Stimulated activated CD8-positive, alpha-beta memory T cell treated with anti-CD3 and anti-CD28 coated beads, Interleukin-15, amount 100 ng/mL, for 1 hour (primary cell): Measurements from ENCODE around the gene PREB.
"Not testable (repeated sequence)": the region's sequence is repeated elsewhere in the genome, so short reads cannot be mapped to it uniquely, and the experiment has no call there.

Experiments
- DNase-seq: peaks from one replicate; pipeline ENCODE4 v3.0.0-alpha.2; 2020; ENCODE audit warnings: low read depth

The PREB gene

DNA sequence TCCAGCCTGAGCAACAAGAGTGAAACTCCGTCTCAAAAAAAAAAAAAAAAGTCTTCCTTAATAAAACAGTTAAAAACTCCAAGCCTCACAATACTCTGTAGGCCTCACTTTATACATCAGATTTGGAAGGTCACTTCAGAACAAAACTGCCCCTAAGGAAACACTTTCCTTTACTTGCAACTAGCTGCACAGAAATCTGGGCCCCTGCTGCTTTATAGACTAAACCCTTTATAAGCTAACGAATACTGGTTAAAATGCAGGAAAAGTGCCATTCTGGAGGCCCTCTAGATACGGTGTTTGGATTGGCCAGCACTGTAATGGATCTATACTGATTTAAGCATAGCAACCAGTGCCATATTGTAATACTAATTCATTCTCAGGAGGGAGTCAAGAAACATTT lies 9.3 kb downstream of the PREB start:
- DNase-seq: no peak

DNA sequence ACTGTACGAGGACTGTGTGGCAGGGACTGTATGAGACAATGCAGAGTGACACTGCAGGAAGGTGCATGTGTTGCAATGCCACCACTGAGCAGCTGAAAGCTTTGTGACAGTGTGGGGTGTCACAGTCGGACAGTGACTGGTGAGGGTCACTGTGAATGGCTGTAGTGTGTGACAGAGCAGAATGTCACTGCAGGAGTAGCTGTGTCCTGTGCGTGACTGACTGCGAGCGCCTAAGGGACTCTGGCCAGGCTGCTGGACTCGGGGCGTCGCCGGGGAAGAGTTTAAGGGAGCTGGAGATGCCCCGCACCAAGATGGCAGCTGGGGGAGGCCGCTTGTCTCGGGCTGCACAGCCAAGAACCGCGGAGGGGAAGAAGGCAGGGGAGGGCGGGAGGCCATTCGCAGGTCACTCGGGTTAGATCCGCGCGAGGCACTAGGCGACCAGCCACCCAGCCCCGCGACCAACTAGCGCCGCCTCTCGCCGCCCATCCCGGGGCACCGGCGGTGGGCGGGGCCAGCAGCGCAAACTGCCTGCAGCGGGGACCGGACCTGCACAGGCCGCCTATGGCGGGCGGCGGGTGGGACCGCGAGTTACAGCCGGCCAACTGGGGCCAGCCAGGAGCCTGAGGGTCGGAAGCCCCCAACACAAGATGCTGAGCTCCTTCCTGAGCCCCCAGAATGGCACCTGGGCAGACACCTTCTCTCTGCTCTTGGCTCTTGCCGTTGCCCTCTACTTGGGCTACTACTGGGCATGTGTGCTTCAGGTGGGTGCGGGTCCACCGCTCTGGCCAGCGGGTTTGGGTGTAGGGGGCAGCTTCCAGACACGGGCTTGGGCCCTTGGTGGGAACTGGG lies 10.9 kb downstream of the PREB start, which contains the start of gene ABHD1:
ABHD1 (plus strand) TSS at position 514 of the 849 bp plus-strand sequence; CDS start at position 648, 134 bp downstream.
- DNase-seq: peak; percentile 21

- DNase-seq: no peak
These were observed 11.6 kb downstream of the PREB start for GRCh38 chr2:27122791-27123190.

GRCh38 chr2:27121906-27122305 lies 12.5 kb downstream of the PREB start:
- no peak for DNase-seq

DNA sequence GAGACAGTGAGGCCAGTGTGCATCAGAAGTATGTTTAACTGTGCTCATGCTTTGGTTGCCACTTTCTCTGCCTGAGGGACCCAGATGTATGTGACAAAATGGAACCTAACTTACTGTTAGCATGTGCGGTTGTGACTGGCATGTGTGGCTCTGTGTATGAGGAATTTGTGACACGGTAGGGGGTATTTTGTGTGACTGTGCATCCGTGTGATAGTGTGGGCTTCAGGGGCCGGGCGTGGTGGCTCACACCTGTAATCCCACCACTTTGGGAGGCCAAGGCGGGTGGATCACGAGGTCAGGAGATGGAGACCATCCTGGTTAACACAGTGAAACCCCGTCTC lies 15.1 kb downstream of the PREB start:
- not testable (repeated sequence) for DNase-seq

DNA sequence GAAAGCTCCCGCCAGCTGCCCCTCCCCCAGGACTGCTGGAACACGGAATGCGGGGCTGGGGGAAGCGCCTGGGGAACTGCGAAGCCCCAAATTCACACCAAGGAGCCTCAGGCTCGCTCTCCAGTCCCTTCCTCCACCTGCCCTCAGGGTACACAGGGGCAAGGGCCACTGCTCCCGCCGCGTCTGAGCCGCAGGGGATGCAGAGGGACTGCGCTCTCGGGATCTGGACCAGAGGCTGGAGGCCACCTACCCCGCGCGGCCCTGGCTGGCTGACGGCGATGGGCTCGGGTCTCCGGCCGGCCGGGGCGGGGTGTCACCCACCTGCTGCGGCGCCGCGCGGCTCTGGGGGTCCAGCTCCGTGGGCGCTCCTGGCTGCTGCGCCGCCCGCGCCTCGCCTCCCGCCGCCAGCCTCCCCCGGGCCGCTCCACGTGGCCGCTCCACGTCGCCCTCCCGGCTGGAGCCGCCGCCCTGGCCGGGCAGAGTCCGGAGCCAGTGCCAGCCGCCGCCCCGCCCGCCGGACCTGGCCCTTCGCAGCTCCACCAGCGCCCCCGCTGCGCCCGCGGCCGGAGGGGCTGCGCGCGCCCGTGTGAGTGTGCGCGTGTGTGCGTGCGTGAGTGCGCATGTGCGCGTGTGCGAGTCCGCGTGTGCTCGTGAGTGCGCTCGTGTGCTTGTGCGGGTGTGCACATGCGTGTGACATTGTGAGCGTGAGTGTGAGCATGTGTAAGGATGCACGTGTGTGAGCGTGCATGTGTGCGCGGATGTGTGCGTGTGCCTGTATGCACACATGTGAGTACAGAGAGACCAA lies 15.7 kb downstream of the PREB start, which contains the start of gene CGREF1:
CGREF1 (minus strand) TSS at position 604 of the 805 bp plus-strand sequence. CDS start 14,762 bp downstream, outside the sequence.
- DNase-seq: no peak

GRCh38 chr2:27117995-27118524 lies 16.4 kb downstream of the PREB start:
- no peak for DNase-seq

GRCh38 chr2:27115519-27115918 lies 18.9 kb downstream of the PREB start:
- no peak for DNase-seq

DNA sequence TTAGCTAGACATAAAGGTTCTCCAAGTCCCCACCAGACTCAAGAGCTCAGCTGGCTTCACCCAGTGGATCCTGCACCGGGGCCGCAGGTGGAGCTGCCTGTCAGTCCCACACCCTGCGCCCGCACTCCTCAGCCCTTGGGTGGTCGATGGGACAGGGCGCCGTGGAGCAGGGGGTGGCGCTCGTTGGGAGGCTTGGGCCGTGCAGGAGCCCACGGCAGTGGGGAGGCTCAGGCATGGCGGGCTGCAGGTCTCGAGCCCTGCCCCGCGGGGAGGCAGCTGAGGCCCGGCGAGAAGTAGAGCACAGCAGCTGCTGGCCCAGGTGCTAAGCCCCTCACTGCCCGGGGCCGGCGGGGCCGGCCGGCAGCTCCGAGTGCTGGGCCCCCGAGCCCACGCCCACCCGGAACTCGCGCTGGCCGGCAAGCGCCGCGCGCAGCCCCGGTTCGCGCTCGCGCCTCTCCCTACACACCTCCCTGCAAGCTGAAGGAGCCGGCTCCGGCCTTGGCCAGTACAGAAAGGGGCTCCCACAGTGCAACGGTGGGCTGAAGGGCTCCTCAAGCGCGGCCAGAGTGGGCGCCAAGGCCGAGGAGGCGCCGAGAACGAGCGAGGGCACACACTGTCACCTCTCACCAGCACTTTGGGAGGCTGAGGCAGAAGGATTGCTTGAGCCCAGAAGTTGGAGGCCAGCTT lies 22.9 kb downstream of the PREB start:
- DNase-seq: not testable (repeated sequence)

DNA sequence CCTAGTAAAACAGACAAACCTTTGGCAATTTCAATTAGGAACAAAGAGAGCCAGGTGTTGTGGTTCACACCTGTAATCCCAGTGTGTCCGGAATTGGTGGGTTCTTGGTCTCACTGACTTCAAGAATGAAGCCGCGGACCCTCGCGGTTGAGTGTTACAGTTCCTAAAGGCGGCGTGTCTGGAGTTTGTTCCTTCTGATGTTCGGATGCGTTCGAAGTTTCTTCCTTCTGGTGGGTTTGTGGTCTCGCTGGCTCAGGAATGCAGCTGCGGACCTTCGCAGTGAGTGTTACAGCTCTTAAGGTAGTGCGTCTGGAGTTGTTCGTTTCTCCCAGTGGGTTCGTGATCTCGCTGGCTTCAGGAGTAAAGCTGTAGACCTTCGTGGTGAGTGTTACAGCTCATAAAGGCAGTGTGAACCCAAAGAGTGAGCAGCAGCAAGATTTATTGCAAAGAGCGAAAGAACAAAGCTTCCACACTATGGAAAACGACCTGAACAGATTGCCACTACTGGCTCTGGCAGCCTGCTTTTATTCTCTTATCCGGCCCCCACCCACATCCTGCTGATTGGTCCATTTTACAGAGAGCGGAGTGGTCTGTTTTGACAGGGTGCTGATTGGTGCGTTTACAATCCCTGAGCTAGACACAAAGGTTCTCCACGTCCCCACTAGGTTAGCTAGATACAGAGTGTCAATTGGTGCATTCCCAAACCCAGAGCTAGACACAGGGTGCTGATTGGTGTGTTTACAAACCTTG lies 23.7 kb downstream of the PREB start:
- not testable (repeated sequence) for DNase-seq

DNA sequence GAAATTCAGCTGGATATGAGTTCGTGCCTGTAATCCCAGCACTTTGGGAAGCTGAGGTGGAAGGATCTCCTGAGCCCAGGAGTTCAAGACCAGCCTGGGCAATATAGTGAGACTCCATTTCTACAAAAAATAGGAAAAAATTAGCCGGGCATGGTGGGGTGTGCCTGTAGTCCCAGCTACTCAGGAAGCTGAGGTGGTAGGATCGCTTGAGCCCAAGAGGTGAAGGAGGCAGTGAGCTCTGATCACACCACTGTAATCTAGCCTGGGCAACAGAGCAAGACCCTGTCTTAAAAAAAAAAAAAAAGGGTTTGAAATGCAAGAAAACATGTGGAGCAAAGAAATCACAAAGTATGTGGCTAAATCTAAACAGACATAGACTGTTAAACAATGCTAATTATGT lies 25.4 kb downstream of the PREB start:
- no peak for DNase-seq

GRCh38 chr2:27108221-27108620 lies 26.2 kb downstream of the PREB start:
- DNase-seq: no peak

GRCh38 chr2:27105981-27106380 lies 28.5 kb downstream of the PREB start:
- DNase-seq: no peak

GRCh38 chr2:27102329-27102728 lies 32.1 kb downstream of the PREB start:
- no peak for DNase-seq

GRCh38 chr2:27100036-27100435 lies 34.4 kb downstream of the PREB start:
- no peak for DNase-seq

DNA sequence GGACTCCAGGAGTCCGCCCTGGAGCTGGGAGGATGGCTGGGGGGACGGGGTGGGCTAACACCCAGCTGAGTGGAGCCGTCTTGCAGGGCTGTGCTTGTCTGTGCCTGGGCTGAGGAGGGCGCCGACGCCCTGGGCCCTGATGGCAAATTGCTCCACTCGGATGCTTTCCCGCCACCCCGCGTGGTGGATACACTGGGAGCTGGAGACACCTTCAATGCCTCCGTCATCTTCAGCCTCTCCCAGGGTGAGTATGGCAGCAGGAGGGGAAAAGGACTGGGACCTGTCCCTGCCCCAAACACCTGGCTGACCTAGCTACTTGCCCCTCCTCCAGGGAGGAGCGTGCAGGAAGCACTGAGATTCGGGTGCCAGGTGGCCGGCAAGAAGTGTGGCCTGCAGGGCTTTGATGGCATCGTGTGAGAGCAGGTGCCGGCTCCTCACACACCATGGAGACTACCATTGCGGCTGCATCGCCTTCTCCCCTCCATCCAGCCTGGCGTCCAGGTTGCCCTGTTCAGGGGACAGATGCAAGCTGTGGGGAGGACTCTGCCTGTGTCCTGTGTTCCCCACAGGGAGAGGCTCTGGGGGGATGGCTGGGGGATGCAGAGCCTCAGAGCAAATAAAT lies 35.0 kb downstream of the PREB start:
- DNase-seq: no peak

- DNase-seq: no peak
These were observed 37.1 kb downstream of the PREB start for GRCh38 chr2:27097341-27097740.

DNA sequence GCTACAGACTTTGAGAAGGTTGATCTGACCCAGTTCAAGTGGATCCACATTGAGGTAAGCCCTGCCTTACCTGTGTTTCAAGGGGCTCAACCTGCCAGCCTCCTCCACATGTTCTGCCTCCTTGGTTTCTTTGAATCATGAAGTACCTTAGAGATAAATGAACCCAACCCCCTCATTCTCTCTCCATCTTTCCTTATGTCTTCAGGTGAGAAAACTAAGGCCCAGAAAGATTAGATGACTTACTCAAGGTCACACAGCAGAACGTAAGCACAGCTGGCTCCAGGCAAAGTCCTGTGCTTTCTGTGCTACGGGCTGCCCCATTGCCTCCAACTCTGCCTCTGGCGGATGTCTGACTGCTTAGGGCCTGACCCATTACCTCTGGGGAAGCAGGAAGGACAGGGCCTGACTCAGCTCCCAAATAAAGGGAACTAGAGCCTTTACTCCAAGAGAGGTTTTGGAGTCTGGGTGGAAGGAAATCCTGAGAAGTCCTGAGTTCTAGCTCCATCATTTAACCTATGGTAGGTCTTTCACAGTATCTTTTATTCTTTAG lies 37.6 kb downstream of the PREB start:
- no peak for DNase-seq

- no peak for DNase-seq
These were observed 38.4 kb downstream of the PREB start for GRCh38 chr2:27095745-27096651.

GRCh38 chr2:27095427-27095744 lies 39.0 kb downstream of the PREB start:
- DNase-seq: no peak
